ENCODE measurements around the gene MAPK7. TPM values are rescaled to one million over a fixed set of nuclear protein-coding genes. Genes with fewer than 3 reads are reported as not detected.

The MAPK7 gene
- total RNA-seq, 2 donors from 2014 or later: 15.9 to 17.8 TPM

GRCh38 chr17:19404264-19404663 is 26.0 kb downstream of the MAPK7 start:
- no peaks in the 10 kb centered on the region for H3K36me3 ChIP-seq
- H3K27me3 ChIP-seq: no peaks in the 10 kb centered on the region
- H3K27ac ChIP-seq: no peak overlapping the region
- H3K4me1 ChIP-seq: peaks cover 0 to 1% of the 10 kb centered on the region in 2 donors
- H3K4me3 ChIP-seq: no peak overlapping the region
- TF ChIP-seq CTCF (IDR thresholded peaks at IDR 0.05): no peak
- no peak for DNase-seq (ENCODE audit: low spot score)
- no peaks in the 10 kb centered on the region for H3K9me3 ChIP-seq

GRCh38 chr17:19405114-19405513 is 26.8 kb downstream of the MAPK7 start:
- TF ChIP-seq CTCF (IDR thresholded peaks at IDR 0.05): no peak
- no peaks in the 10 kb centered on the region for H3K36me3 ChIP-seq
- no peaks in the 10 kb centered on the region for H3K4me1 ChIP-seq
- no peak overlapping the region for H3K27ac ChIP-seq
- H3K9me3 ChIP-seq: no peaks in the 10 kb centered on the region
- no peak overlapping the region for H3K4me3 ChIP-seq
- H3K27me3 ChIP-seq: no peaks in the 10 kb centered on the region
- DNase-seq (ENCODE audit: low spot score): no peak

- DNase-seq (ENCODE audit: low spot score): no peak
- TF ChIP-seq CTCF (IDR thresholded peaks at IDR 0.05): no peak
- H3K36me3 ChIP-seq: no peaks in the 10 kb centered on the region
Measured at GRCh38 chr17:19407601-19408345, 29.5 kb downstream of the MAPK7 start.

GRCh38 chr17:19408346-19408710 is 30.0 kb downstream of the MAPK7 start:
- no peaks in the 10 kb centered on the region for H3K9me3 ChIP-seq
- peaks cover 0 to 18% of the 10 kb centered on the region in 2 donors for H3K4me1 ChIP-seq
- DNase-seq (ENCODE audit: low spot score): no peak
- no peaks in the 10 kb centered on the region for H3K36me3 ChIP-seq
- H3K27me3 ChIP-seq: no peaks in the 10 kb centered on the region
- TF ChIP-seq CTCF (IDR thresholded peaks at IDR 0.05): no peak
- no peak overlapping the region for H3K4me3 ChIP-seq
- no peak overlapping the region for H3K27ac ChIP-seq

More at GRCh38 chr17:19407601-19408345, 29.5 kb downstream of the MAPK7 start:
- Histone ChIP-seq H3K9me3 (no peaks in the 10 kb centered on the region), H3K4me1 (peaks cover 0 to 18% of the 10 kb centered on the region in 2 donors), H3K27ac (no peak overlapping the region), H3K4me3 (no peak overlapping the region), H3K27me3 (no peaks in the 10 kb centered on the region)

- Histone ChIP-seq H3K27me3 (no peaks in the 10 kb centered on the region), H3K4me1 (peaks cover 0 to 18% of the 10 kb centered on the region in 2 donors), H3K9me3 (no peaks in the 10 kb centered on the region), H3K27ac (no peak overlapping the region), H3K4me3 (no peak overlapping the region), H3K36me3 (no peaks in the 10 kb centered on the region)
- DNase-seq (ENCODE audit: low spot score): no peak
- no peak for TF ChIP-seq CTCF (IDR thresholded peaks at IDR 0.05)
Measured at GRCh38 chr17:19409066-19409465, 30.8 kb downstream of the MAPK7 start.

- H3K9me3 ChIP-seq: no peaks in the 10 kb centered on the region
- peaks cover 0 to 18% of the 10 kb centered on the region in 2 donors for H3K4me1 ChIP-seq
- TF ChIP-seq CTCF (IDR thresholded peaks at IDR 0.05): no peak
- no peaks in the 10 kb centered on the region for H3K36me3 ChIP-seq
- H3K27ac ChIP-seq: no peak overlapping the region
- DNase-seq (ENCODE audit: low spot score): no peak
- H3K4me3 ChIP-seq: no peak overlapping the region
- H3K27me3 ChIP-seq: no peaks in the 10 kb centered on the region
Measured at GRCh38 chr17:19409509-19409908, 31.2 kb downstream of the MAPK7 start.

All from right atrium auricular region (tissue), 2 donors.